Measurements from ENCODE around the gene SLC39A11. TPM values are rescaled to one million over a fixed set of nuclear protein-coding genes. Genes with fewer than 3 reads are reported as not detected.

Gene SLC39A11
- total and polyA plus RNA-seq, 2 of the 13 experiments (the other 11 are each of a cell fraction or from before 2014, with no cell fraction given), result 17.2 to 31.5 TPM

- POLR2A ChIA-PET, result no interaction called here
- Histone ChIP-seq H3K9me3 (ENCODE audit: low read length) (peaks cover 19% of the 10 kb centered on the region), H3K36me3 (replicated peaks in 1 of 2; ENCODE audit: control insufficient read depth in 1 of 2, insufficient read depth in 2 of 2, low read length in 2 of 2) (no peaks in the 10 kb centered on the region), H3K27ac (ENCODE audit: extremely low read length, insufficient read depth, low read length) (no peak overlapping the region), H3K4me2 (ENCODE audit: low read depth, low read length) (no peak overlapping the region), H3K9ac (ENCODE audit: insufficient read depth, low read depth, low read length) (no peak overlapping the region), H2AFZ (ENCODE audit: low read length) (no peak overlapping the region), H3K27me3 (ENCODE audit: control insufficient read depth in 1 of 2, insufficient read depth in 2 of 2, low read length in 2 of 2) (no peaks in the 10 kb centered on the region), H4K20me1 (ENCODE audit: insufficient read depth, low read length) (no peaks in the 10 kb centered on the region), H3K79me2 (ENCODE audit: insufficient read depth, low read length) (no peaks in the 10 kb centered on the region), H3K4me1 (ENCODE audit: insufficient read depth, low read length) (no peaks in the 10 kb centered on the region), H3K4me3 (replicated peaks in 1 of 3; ENCODE audit: insufficient read depth in 1 of 3, low read depth in 2 of 3, low read length in 3 of 3) (no peak overlapping the region)
- FAIRE-seq (no peak), ATAC-seq (peak; percentile 62), DNase-seq (ENCODE audit: low spot score) (no peak)
- CTCF ChIA-PET (ENCODE audit: low intra/inter-chr PET ratio, low total read pairs), result no interaction called here
- TF ChIP-seq RNF2 (conservative IDR thresholded peaks at IDR 0.05; ENCODE audit: low read depth) (no peak), GATAD2A (CRISPR knock-in tag; IDR thresholded peaks at IDR 0.05) (no peak), ZNF557 (CRISPR knock-in tag; IDR thresholded peaks at IDR 0.05) (no peak), ZNF580 (CRISPR knock-in tag; IDR thresholded peaks at IDR 0.05; ENCODE audit: borderline replicate concordance, low read depth) (no peak), TCF7 (IDR thresholded peaks at IDR 0.05; ENCODE audit: low read depth) (no peak), FOSL1 (CRISPR knock-in tag; IDR thresholded peaks at IDR 0.05; ENCODE audit: borderline replicate concordance) (no peak), DPF2 (CRISPR knock-in tag; IDR thresholded peaks at IDR 0.05; ENCODE audit: borderline replicate concordance, low read depth) (no peak), HNF1B (CRISPR knock-in tag; IDR thresholded peaks at IDR 0.05) (no peak), FOSL2 (CRISPR knock-in tag; IDR thresholded peaks at IDR 0.05) (no peak), ARNTL (CRISPR knock-in tag; IDR thresholded peaks at IDR 0.05) (no peak), REXO4 (CRISPR knock-in tag; IDR thresholded peaks at IDR 0.05; ENCODE audit: borderline replicate concordance) (no peak), ZNF256 (CRISPR knock-in tag; conservative IDR thresholded peaks at IDR 0.05) (no peak)
- TF ChIP-seq, protein P1, sequence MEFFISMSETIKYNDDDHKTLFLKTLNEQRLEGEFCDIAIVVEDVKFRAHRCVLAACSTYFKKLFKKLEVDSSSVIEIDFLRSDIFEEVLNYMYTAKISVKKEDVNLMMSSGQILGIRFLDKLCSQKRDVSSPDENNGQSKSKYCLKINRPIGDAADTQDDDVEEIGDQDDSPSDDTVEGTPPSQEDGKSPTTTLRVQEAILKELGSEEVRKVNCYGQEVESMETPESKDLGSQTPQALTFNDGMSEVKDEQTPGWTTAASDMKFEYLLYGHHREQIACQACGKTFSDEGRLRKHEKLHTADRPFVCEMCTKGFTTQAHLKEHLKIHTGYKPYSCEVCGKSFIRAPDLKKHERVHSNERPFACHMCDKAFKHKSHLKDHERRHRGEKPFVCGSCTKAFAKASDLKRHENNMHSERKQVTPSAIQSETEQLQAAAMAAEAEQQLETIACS (CRISPR knock-in tag; IDR thresholded peaks at IDR 0.05), result no peak
- TF ChIP-seq, protein P2, sequence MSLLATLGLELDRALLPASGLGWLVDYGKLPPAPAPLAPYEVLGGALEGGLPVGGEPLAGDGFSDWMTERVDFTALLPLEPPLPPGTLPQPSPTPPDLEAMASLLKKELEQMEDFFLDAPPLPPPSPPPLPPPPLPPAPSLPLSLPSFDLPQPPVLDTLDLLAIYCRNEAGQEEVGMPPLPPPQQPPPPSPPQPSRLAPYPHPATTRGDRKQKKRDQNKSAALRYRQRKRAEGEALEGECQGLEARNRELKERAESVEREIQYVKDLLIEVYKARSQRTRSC (CRISPR knock-in tag; IDR thresholded peaks at IDR 0.05; ENCODE audit: low read depth), result no peak
- intact Hi-C loops (cut with micrococcal nuclease; ENCODE audit: unreplicated experiment), result no loop called here
- in situ Hi-C loops (cut with HindIII; ENCODE audit: extremely low pct_ligation_motif_present, low pct_unique_long_range_greater_than_20kb), result no loop called here
- 60% methylated on average over 8 of the region's 8 CpGs for WGBS (ENCODE audit: low lambda C conversion rate)
- BruUV-seq (replicated peaks), result no TSS peak
Observed at GRCh38 chr17:72802726-72803125, 289.8 kb downstream of the SLC39A11 start.

Measured in HepG2 (cell line).